Stimulated activated CD8-positive, alpha-beta memory T cell treated with anti-CD3 and anti-CD28 coated beads, Interleukin-15, amount 100 ng/mL, for 4 hours (primary cell): Measurements from ENCODE around the gene KRT76.
"Not testable (repeated sequence)": the region's sequence is repeated elsewhere in the genome, so short reads cannot be mapped to it uniquely, and the experiment has no call there.

Experiments
- DNase-seq, 2 donors: peaks; one replicate each; pipeline ENCODE4 v3.0.0-alpha.2; 2020; ENCODE audit warnings: low read depth in 2 of 2

Gene KRT76

DNA sequence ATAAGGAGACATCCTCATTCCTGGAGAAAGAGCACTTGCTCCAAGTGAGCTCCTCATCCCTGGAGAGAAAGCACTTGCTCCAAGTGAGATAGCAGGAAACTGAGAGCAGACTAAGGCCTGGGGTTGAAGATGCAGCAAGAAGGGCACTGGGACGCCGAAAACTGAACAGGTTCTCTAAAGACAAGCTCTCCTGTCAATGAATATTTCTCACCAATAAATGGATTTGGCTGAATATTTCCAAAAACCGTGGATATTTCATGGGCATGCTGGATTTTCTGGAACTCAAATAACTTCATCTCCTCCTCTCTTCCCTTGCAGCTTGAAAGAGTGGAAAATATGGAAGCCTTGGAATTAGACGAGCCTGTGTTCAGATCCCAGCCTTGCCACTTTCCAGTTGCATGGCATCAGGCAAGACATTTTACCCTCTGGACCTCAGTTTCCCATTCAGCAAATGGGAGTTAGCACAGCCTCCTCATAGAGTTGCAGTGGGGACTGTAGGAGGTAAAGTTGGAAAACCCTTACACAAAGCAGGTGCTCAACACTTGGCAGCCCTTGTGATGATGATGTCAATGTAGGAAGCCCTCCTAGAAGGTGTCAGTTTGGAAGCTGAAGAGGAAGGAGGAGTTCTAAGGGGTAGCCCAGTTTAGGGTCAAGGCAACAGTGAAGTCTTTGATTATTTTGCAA is 4.4 kb upstream of the KRT76 start:
- DNase-seq, result no peak

DNA sequence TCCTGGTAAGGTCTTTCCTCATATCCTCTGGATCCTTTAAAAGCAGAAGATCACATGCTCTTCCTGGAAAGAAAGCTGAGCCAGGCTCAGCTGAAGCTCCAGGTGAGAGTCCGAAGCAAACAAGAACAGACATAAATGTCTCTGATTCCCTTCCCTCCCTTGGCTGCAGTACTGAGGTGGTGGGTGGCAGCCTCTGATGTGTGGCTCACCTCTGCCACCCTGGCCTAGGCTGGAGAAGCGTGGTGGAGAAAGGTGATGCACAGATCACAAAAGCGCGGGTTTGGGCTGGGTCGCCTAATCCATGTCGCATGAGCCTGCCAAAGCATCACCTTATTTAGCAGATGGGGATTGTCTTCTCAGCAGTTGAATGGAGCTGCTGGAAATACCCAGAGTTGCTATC is 2.8 kb upstream of the KRT76 start:
- DNase-seq, result no peak

DNA sequence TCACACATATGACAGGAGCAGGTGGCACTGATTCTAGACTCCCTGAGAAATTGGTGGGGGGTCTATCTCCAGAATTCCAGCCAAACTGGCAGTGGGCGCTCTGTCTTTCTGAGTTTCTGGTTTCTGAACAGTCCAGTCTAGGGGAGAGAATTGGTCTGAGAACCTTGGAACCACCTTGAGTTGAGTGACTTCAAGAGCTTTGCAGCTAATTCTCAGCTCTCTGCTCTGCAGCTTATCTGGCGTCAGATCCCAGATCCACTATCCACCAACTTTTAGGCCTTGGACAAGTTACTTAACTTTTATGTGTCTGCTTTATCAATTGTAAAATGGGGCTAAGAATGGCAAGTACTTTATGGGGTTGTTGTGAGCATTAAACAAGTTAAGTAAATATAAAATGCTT is 1.7 kb upstream of the KRT76 start:
- no peak for DNase-seq

DNA sequence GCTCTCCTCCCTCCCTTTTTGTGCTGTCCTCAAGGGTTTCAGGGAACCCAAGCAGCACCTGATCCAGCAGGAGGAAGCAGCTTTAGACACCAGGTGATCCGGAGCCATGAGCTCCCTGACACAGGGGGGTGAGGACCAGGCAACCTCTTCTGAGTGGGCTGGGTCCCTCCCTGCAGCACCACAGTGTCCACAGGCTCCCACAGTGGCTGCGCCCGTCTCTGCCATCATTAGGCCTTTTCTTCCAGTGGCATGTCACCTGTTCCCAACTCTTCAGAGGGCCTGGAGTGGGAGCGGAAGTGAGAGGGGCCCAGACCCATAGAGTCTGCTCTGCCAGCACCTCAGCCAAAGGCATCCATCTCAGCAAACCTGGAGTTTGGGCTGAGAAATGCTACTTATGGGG is 421 bp upstream of the KRT76 start:
- no peak for DNase-seq

- DNase-seq, result no peak
Observed at GRCh38 chr12:52776435-52776834, 710 bp downstream of the KRT76 start.

GRCh38 chr12:52774629-52775250 is 2.4 kb downstream of the KRT76 start:
- DNase-seq, result no peak

- DNase-seq, result no peak
Observed at GRCh38 chr12:52772772-52773171, 4.4 kb downstream of the KRT76 start.

DNA sequence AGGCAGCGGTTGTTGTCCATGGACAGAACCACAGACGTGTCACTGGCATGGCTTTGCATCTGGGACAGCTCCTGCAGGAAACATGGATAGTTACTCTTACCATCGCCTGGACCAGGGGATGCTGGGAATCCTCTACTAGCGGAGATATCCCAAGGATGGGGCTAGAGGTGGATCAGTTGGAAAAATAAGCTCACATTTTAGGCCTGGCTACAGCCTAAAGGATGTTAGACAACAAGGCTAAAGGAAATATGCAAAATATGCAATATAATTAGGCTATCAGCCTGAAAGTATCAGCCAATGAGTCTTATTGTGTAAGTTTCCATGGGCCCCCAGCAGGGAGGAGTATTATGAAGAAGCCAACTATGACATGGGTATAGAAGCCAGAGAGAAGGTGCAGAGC is 5.0 kb downstream of the KRT76 start:
- no peak for DNase-seq

GRCh38 chr12:52771505-52771904 is 5.6 kb downstream of the KRT76 start:
- DNase-seq, result no peak

DNA sequence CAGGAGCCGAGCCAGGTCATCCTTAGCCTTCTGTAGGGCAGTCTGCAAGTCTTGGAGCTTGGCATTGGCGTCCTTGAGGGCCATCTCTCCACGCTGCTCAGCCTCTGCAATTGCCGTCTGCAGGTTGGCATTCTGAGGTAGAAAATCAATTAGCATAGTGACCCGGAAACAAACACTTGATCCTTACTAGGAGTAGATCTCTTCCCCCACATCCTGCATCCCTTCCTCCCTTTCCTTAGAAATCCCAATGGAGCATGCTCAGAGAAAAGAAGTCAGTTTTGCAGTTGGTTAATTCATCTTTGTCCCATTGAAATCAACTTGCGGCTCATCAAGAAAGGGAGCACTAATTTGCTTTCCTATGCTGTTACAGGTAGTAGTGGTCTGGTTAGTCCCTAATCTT is 6.1 kb downstream of the KRT76 start:
- no peak for DNase-seq

GRCh38 chr12:52769946-52770345 is 7.2 kb downstream of the KRT76 start:
- no peak for DNase-seq

DNA sequence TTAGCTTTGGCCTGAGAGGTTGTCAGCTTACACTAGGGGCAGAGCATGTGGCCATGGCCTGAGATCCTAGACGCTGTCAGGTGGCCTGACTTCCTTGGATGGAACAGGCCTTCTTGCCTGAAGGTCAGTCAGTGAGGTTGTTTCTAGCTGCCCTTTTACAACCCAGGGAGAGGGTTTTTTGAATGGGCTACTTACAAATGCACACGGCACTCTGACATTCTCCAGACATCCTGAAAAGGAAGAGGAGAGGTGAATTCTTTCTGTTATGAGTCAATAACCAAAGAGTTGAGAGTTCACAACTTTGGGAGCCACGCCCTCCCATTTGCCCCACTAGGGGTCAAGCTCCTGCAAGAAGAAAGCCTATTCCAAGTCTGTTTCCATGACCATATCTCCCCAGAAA is 7.8 kb downstream of the KRT76 start:
- DNase-seq, result no peak

DNA sequence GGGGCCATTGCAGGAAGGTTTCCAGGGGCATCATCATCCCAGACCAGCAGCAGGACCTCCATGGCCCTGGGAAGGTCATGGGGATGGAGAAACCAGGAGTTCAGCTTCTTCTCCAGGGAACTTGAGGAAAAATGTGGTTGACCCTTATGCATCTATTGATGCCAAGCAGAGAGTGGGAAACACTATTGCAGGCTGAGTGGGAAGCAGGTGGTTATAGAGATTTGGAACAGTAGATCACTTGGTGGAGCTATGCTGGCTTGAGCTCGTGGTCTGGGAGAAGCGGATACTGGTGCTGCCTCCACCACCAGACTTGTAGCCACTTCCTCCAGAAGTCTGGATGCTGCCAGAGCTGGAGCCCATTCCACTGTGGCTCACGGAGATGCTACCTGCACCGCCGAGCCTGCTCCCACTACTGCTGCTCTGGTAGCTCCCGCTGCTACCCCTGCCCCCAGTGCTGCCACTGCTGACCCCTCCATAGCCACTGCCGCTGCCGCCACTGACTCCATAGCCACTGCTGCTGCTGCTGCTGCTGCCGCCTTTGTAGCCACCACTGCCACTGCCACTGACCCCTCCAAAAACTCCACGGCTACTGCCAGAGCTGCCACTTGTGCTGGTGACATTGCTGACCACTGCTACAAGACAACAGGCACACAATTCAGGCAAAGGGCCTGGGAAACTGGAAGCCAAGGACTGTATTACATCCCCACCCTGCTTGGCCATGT is 8.5 kb downstream of the KRT76 start:
- DNase-seq, result no peak

DNA sequence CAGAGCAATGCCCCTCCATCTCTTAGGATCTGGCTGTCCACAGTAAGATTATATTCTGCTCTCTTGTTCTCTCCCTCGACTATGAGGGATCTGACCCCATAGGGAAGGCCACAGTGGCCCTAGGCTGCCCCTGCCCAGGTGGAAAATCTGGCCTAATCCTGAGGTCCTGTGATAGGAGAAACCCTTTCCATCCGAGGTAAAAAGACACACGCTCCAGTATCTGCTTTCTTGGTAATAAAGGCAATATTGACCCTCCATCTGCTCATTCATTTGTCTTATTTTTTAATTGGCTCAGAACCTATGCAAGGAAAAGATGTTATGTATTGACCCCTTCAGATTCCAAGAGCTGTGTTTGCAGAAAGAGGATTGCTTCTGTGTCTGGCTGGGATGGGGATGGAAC is 9.7 kb downstream of the KRT76 start:
- DNase-seq, result no peak

- DNase-seq, result no peak
Observed at GRCh38 chr12:52767020-52767379, 10.1 kb downstream of the KRT76 start.

- no peak for DNase-seq
Observed at GRCh38 chr12:52766351-52767019, 10.7 kb downstream of the KRT76 start.

DNA sequence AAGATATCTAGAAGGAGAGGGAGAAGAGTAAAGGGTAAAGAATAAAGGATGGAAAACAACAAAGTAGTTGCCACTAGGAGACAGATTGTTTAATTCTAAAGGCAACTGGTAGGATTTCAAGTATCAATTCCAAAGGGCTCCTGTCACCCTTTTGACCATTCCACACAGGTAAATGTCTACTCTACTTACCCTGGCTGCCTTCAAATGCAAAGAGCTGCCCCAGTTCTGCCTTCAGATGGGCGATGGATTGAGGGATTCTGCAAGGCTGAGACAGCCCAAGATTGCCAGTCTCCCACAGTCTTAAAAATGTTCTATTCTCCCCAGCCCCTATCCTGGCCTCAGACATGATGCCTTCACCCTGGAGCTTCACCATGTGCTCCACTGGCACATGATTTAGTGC is 11.4 kb downstream of the KRT76 start:
- DNase-seq, result no peak

DNA sequence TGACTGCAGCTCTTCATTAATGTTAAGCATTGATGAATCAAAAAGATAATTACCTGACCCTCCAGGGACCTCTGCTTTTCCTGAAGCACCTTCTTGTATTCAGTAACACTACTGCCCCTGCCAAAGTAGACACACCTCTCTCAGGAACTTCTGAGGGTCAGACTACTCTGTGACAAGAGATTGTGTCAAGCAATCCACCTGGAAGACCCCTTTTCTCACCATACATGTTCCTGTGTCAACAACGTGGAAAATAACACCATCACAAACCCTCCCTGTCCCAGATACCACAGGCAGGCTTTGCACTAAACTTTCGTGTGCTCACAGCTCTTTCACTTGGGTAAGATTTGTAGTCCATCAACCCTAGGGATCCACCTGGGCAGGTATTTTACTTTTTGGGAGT is 13.2 kb downstream of the KRT76 start:
- no peak for DNase-seq

DNA sequence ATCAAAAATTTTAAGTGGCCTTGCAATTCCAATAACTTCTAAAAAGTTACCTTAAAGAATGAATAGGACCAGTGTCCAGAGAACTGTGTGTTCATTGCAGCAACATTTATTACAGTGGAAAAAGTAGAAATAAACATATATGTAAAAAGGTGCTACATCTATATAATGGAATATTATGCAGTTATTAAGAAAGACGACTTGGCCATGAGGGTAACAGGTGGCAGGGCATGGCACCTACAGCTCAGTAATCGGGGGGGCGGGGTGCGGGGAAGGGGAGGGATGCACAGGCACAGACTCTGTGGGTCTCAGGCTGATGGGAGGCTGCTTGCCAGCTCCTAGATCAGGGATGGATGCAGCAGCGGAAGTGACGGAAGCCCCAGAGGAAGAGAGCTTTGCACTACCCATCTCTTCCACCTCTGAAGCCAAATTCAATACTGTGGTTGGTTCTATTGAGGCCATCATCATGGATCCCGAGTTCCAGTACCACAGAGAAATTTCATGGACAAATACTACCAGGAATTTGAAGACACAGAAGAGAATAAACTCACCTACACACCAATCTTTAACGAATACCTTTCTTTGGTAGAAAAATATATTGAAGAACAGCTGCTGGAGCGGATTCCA is 14.0 kb downstream of the KRT76 start:
- no peak for DNase-seq

GRCh38 chr12:52761802-52762201 is 15.3 kb downstream of the KRT76 start:
- no peak for DNase-seq

DNA sequence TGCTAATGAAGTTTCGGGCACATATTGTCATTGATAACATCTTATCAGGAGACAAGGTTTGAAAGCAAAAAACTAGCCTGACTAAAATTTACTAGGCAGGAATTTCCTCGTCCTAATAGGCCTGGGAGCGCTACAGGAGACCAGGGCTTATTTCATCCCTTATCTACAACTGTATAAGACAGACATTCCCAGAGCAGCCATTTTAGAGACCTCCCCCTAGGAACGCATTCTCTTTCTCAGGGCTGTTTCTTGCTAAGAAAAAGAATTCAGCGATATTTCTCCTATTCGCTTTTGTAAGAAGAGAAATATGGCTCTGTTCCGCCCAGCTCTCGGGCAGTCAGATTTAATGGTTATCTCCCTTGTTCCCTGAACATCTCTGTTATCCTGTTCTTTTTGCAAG is 15.9 kb downstream of the KRT76 start:
- DNase-seq, result not testable (repeated sequence)

GRCh38 chr12:52760623-52761022 is 16.5 kb downstream of the KRT76 start:
- no peak for DNase-seq
